HepG2 (cell line): Measurements from ENCODE around the gene AP3D1. TPM values are rescaled to one million over a fixed set of nuclear protein-coding genes. Genes with fewer than 3 reads are reported as not detected.

Experiments used
- GABPB1 ChIP-seq: IDR thresholded peaks from 2 replicates; pipeline ENCODE4 v1.6.1; 2016; ENCODE audit warnings: mild to moderate bottlenecking, missing genetic modification reagents, moderate library complexity, missing compliant biosample characterization
- HMGA1 ChIP-seq: sonication (generic); formaldehyde crosslinking; conservative IDR thresholded peaks from 2 replicates; pipeline ENCODE4 v1.4.0; 2020; ENCODE audit warnings: missing genetic modification reagents
- HOXA3 ChIP-seq: sonication (generic); formaldehyde crosslinking; IDR thresholded peaks from 2 replicates; pipeline ENCODE4 v1.5.0; 2020; ENCODE audit warnings: missing genetic modification reagents
- LCORL ChIP-seq, 2 experiments: fragments of 450-650 bp in 1 of 2; sonication (generic) in 1 of 2; formaldehyde crosslinking in 1 of 2; IDR thresholded peaks; 2 replicates each; pipeline versions ENCODE4 v1.5.0 to v1.6.1; 2017 to 2020; ENCODE audit warnings: antibody characterized with exemption in 1 of 2, missing genetic modification reagents in 1 of 2
- MTERF4 ChIP-seq: sonication (generic); formaldehyde crosslinking; IDR thresholded peaks from 2 replicates; pipeline ENCODE4 v1.8.0; 2023; ENCODE audit warnings: mild to moderate bottlenecking, missing genetic modification reagents
- PCBP2 ChIP-seq: fragments of 200-400 bp; formaldehyde crosslinking; optimal IDR thresholded peaks from 2 replicates; pipeline ENCODE3; 2018; ENCODE audit warnings: low read length, low read depth; ENCODE audit not compliant: poor library complexity, severe bottlenecking
- RFX3 ChIP-seq: IDR thresholded peaks from 2 replicates; pipeline ENCODE4 v1.6.1; 2016; ENCODE audit warnings: missing biosample characterization, missing genetic modification reagents
- RNF2 ChIP-seq: fragments of 450-650 bp; conservative IDR thresholded peaks from 2 replicates; pipeline ENCODE4 v1.6.1; 2016; ENCODE audit warnings: low read depth
- RXRA ChIP-seq: sonication (generic); formaldehyde crosslinking; IDR thresholded peaks from 2 replicates; pipeline ENCODE4 v1.5.1; 2020; ENCODE audit warnings: missing genetic modification reagents
- SCMH1 ChIP-seq: sonication (generic); formaldehyde crosslinking; IDR thresholded peaks from 2 replicates; pipeline ENCODE4 v1.9.0; 2021; ENCODE audit warnings: missing genetic modification reagents, mild to moderate bottlenecking, borderline replicate concordance
- SMAD3 ChIP-seq: sonication (generic); formaldehyde crosslinking; IDR thresholded peaks from 2 replicates; pipeline ENCODE4 v1.4.0; 2020; ENCODE audit warnings: missing genetic modification reagents
- SNAI1 ChIP-seq: sonication (generic); formaldehyde crosslinking; IDR thresholded peaks from 2 replicates; pipeline ENCODE4 v1.5.0; 2020; ENCODE audit warnings: mild to moderate bottlenecking, missing genetic modification reagents, borderline replicate concordance
- XRCC5 ChIP-seq: fragments of 200-400 bp; formaldehyde crosslinking; optimal IDR thresholded peaks from 2 replicates; pipeline ENCODE3; 2017; ENCODE audit warnings: mild to moderate bottlenecking, low read length
- ZBTB20 ChIP-seq: sonication (generic); formaldehyde crosslinking; IDR thresholded peaks from 2 replicates; pipeline ENCODE4 v1.8.1; 2023; ENCODE audit warnings: missing genetic modification reagents, low read depth, mild to moderate bottlenecking, borderline replicate concordance
- ZBTB7A ChIP-seq: sonication (generic); formaldehyde crosslinking; IDR thresholded peaks from 2 replicates; pipeline ENCODE4 v1.8.0; 2022; ENCODE audit warnings: mild to moderate bottlenecking, missing genetic modification reagents
- ZNF207 ChIP-seq: fragments of 450-650 bp; IDR thresholded peaks from 2 replicates; pipeline ENCODE4 v1.6.1; 2016; ENCODE audit warnings: antibody characterized with exemption, borderline replicate concordance
- ZNF335 ChIP-seq: sonication (generic); formaldehyde crosslinking; IDR thresholded peaks from 2 replicates; pipeline ENCODE4 v1.4.0; 2020; ENCODE audit warnings: missing genetic modification reagents
- ZNF432 ChIP-seq: sonication (generic); formaldehyde crosslinking; IDR thresholded peaks from 2 replicates; pipeline ENCODE4 v1.5.0; 2020; ENCODE audit warnings: missing genetic modification reagents, mild to moderate bottlenecking, borderline replicate concordance
- ZNF501 ChIP-seq: sonication (generic); formaldehyde crosslinking; IDR thresholded peaks from 2 replicates; pipeline ENCODE4 v1.5.1; 2020; ENCODE audit warnings: mild to moderate bottlenecking, moderate library complexity, missing genetic modification reagents
- ZNF546 ChIP-seq: sonication (generic); formaldehyde crosslinking; conservative IDR thresholded peaks from 2 replicates; pipeline ENCODE4 v1.8.1; 2023; ENCODE audit warnings: mild to moderate bottlenecking, missing genetic modification reagents
- ZNF556 ChIP-seq: sonication (generic); formaldehyde crosslinking; IDR thresholded peaks from 2 replicates; pipeline ENCODE4 v1.4.0; 2020; ENCODE audit warnings: mild to moderate bottlenecking, missing genetic modification reagents, borderline replicate concordance
- ZNF557 ChIP-seq: sonication (generic); formaldehyde crosslinking; IDR thresholded peaks from 2 replicates; pipeline ENCODE4 v1.4.0; 2020; ENCODE audit warnings: missing genetic modification reagents
- ZNF564 ChIP-seq: sonication (generic); formaldehyde crosslinking; IDR thresholded peaks from 2 replicates; pipeline ENCODE4 v1.8.1; 2023; ENCODE audit warnings: mild to moderate bottlenecking, missing genetic modification reagents
- ZSCAN9 ChIP-seq: IDR thresholded peaks from 2 replicates; pipeline ENCODE4 v1.6.1; 2016; ENCODE audit warnings: borderline replicate concordance
- polyA plus RNA-seq, 8 experiments: library from polyadenylated mRNA; depleted of rRNA in 3 of 8; stranded (reverse) in 7 of 8; unstranded in 1 of 8; fragments of >200 nt; fragmentation: Illumina TruSeq in 4 of 8; extraction: Trizol in 4 of 8; gene quantifications; 2 replicates each; pipeline versions ENCODE4 v1.2.1 to v1.2.3, GENCODE V29; 2011 to 2016; ENCODE audit warnings: low read depth in 4 of 8, missing spikeins in 1 of 8, mixed read lengths in 1 of 8; ENCODE audit not compliant: insufficient read depth in 1 of 8
- total RNA-seq, 5 experiments: library from RNA; depleted of rRNA; stranded (reverse); fragments of >200 nt; fragmentation: Illumina TruSeq; extraction: Trizol; gene quantifications; 2 replicates each; pipeline ENCODE4 v1.2.3, GENCODE V29; 2016; ENCODE audit warnings: low read depth in 1 of 5
- TF ChIP-seq, protein P1 (sequence below): sonication (generic); formaldehyde crosslinking; conservative IDR thresholded peaks from 2 replicates; pipeline ENCODE4 v1.4.0; 2020; ENCODE audit warnings: missing genetic modification reagents
- TF ChIP-seq, protein P2 (sequence below): sonication (generic); formaldehyde crosslinking; IDR thresholded peaks from 2 replicates; pipeline ENCODE4 v1.8.0; 2022; ENCODE audit warnings: mild to moderate bottlenecking, missing genetic modification reagents; ENCODE audit not compliant: insufficient replicate concordance

Gene AP3D1
- total and polyA plus RNA-seq, 2 of the 13 experiments (the other 11 are each of a cell fraction or from before 2014, with no cell fraction given), result 68.0 to 82.6 TPM

- TF ChIP-seq RFX3 (CRISPR knock-in tag) (no peak), ZNF335 (CRISPR knock-in tag) (no peak), ZBTB7A (CRISPR knock-in tag) (peak; percentile 62; the same call in 1 of the 2 replicates), ZNF557 (peak; percentile 58; the same call in 1 of the 2 replicates), LCORL (IDR thresholded peaks at IDR 0.05) (no peak), LCORL (CRISPR knock-in tag; IDR thresholded peaks at IDR 0.05) (no peak), RNF2 (no peak), XRCC5 (no peak), ZNF546 (CRISPR knock-in tag) (no peak), RXRA (CRISPR knock-in tag) (peak; percentile 45; the same call in 1 of the 2 replicates), SNAI1 (CRISPR knock-in tag) (no peak), MTERF4 (CRISPR knock-in tag) (no peak; the same call in 1 of the 2 replicates), PCBP2 (no peak), ZBTB20 (CRISPR knock-in tag) (peak; percentile 78; the same call in 1 of the 2 replicates), GABPB1 (peak; percentile 29; the same call in 1 of the 2 replicates), ZNF432 (no peak), SCMH1 (CRISPR knock-in tag) (no peak), ZNF207 (no peak), ZSCAN9 (no peak), HMGA1 (CRISPR knock-in tag) (no peak), ZNF556 (CRISPR knock-in tag) (no peak), ZNF564 (CRISPR knock-in tag) (no peak), SMAD3 (no peak), HOXA3 (CRISPR knock-in tag) (peak; percentile 17; the same call in 1 of the 2 replicates), ZNF501 (peak; percentile 72; the same call in 1 of the 2 replicates)
- TF ChIP-seq, protein P1, sequence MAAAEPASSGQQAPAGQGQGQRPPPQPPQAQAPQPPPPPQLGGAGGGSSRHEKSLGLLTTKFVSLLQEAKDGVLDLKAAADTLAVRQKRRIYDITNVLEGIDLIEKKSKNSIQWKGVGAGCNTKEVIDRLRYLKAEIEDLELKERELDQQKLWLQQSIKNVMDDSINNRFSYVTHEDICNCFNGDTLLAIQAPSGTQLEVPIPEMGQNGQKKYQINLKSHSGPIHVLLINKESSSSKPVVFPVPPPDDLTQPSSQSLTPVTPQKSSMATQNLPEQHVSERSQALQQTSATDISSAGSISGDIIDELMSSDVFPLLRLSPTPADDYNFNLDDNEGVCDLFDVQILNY (CRISPR knock-in tag), result no peak
- TF ChIP-seq, protein P2, sequence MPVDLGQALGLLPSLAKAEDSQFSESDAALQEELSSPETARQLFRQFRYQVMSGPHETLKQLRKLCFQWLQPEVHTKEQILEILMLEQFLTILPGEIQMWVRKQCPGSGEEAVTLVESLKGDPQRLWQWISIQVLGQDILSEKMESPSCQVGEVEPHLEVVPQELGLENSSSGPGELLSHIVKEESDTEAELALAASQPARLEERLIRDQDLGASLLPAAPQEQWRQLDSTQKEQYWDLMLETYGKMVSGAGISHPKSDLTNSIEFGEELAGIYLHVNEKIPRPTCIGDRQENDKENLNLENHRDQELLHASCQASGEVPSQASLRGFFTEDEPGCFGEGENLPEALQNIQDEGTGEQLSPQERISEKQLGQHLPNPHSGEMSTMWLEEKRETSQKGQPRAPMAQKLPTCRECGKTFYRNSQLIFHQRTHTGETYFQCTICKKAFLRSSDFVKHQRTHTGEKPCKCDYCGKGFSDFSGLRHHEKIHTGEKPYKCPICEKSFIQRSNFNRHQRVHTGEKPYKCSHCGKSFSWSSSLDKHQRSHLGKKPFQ, result no peak
These were observed 86.4 kb downstream of the AP3D1 start (continued) for GRCh38 chr19:2064788-2065524.
